Amygdala (tissue), 56 donors: ENCODE measurements around the gene TRIM10.
"Not testable (repeated sequence)": the region's sequence is repeated elsewhere in the genome, so short reads cannot be mapped to it uniquely, and the experiment has no call there.

Experiments used
- DNase-seq, 56 donors: peaks; one replicate each; lab custom pipeline; 2025; lab: John Stamatoyannopoulos, UW

TRIM10 gene

GRCh38 chr6:30131947-30132497 is 29.0 kb downstream of the TRIM10 start:
- DNase-seq = no peak

- peak in 42 of 56 donors; percentile 1 to 69 (median 18) for DNase-seq
These were observed 29.8 kb downstream of the TRIM10 start for GRCh38 chr6:30130887-30131862.

GRCh38 chr6:30130179-30130679 is 30.8 kb downstream of the TRIM10 start:
- no peak for DNase-seq

- no peak for DNase-seq
These were observed 31.5 kb downstream of the TRIM10 start for GRCh38 chr6:30129265-30130178.

GRCh38 chr6:30127238-30128093 is 33.5 kb downstream of the TRIM10 start:
- DNase-seq = peak in 2 of 56 donors; percentile 3 to 5

- no peak for DNase-seq
These were observed 38.5 kb downstream of the TRIM10 start for GRCh38 chr6:30122515-30122914.

GRCh38 chr6:30121446-30122366 is 39.3 kb downstream of the TRIM10 start:
- no peak for DNase-seq

- DNase-seq = not testable (repeated sequence)
These were observed 42.3 kb downstream of the TRIM10 start for GRCh38 chr6:30118691-30119090.

- DNase-seq = no peak
These were observed 44.3 kb downstream of the TRIM10 start for GRCh38 chr6:30116724-30117123.

GRCh38 chr6:30113841-30114240 is 47.2 kb downstream of the TRIM10 start:
- no peak for DNase-seq

- no peak for DNase-seq
These were observed 47.8 kb downstream of the TRIM10 start, which contains the start of gene TRIM31 for GRCh38 chr6:30113003-30113759. Gene TRIM31 (minus strand): TSS chr6:30113090. CDS start chr6:30112805, 285 bp downstream.

- no peak for DNase-seq
These were observed 48.5 kb downstream of the TRIM10 start for GRCh38 chr6:30112402-30112994.

GRCh38 chr6:30111266-30111856 is 49.6 kb downstream of the TRIM10 start:
- DNase-seq = no peak

- no peak for DNase-seq
These were observed 56.4 kb downstream of the TRIM10 start for GRCh38 chr6:30104661-30105060.

GRCh38 chr6:30103872-30104179 is 57.2 kb downstream of the TRIM10 start:
- DNase-seq = no peak

GRCh38 chr6:30102970-30103871 is 57.8 kb downstream of the TRIM10 start:
- DNase-seq = peak in 55 of 56 donors; percentile 2 to 88 (median 54)
